Gastrocnemius medialis (tissue), 4 donors: ENCODE data around the gene COPS7A. TPM values are rescaled to one million over a fixed set of nuclear protein-coding genes. Genes with fewer than 3 reads are reported as not detected.

Experiments
- ATAC-seq, 2 donors: fragments of 150-250 bp; one replicate each; pipeline ENCODE4 v1.9.1; 2016
- DNase-seq, 2 donors: peaks; one replicate each; pipeline ENCODE4 v3.0.0-alpha.2; 2019
- H3K27ac ChIP-seq, 4 donors: fragments of 200-600 bp; sonication (generic); 1 replicate in 1 of 4; 2 replicates in 3 of 4; pipeline ENCODE4 v1.5.1; 2016 to 2018; ENCODE audit warnings: mild to moderate bottlenecking in 2 of 4, moderate library complexity in 1 of 4
- H3K27me3 ChIP-seq, 3 donors: fragments of 200-600 bp; sonication (generic) in 2 of 3; 1 replicate in 1 of 3; 2 replicates in 2 of 3; pipeline versions ENCODE4 v1.5.1 to v1.6.0; 2016 to 2019; ENCODE audit warnings: mild to moderate bottlenecking in 1 of 3, moderate library complexity in 1 of 3
- H3K36me3 ChIP-seq, 2 donors: fragments of 200-600 bp; sonication (generic) in 1 of 2; one replicate each; pipeline ENCODE4 v1.5.1; 2017 to 2018
- H3K4me1 ChIP-seq, 2 donors: fragments of 200-600 bp; sonication (generic) in 1 of 2; one replicate each; pipeline ENCODE4 v1.5.1; 2016 to 2017; ENCODE audit warnings: mild to moderate bottlenecking in 2 of 2
- H3K4me3 ChIP-seq, 4 donors: fragments of 200-600 bp; sonication (generic) in 3 of 4; 1 replicate in 1 of 4; 2 replicates in 3 of 4; pipeline ENCODE4 v1.5.1; 2016 to 2019; ENCODE audit warnings: mild to moderate bottlenecking in 2 of 4
- H3K9me3 ChIP-seq, 3 donors: fragments of 200-600 bp; sonication (generic) in 2 of 3; 1 replicate in 1 of 3; 2 replicates in 2 of 3; pipeline ENCODE4 v1.5.1; 2016 to 2019
- CTCF ChIP-seq, 5 experiments: fragments of 450-650 bp in 3 of 5; fragments of 200-600 bp in 2 of 5; sonication (generic) in 2 of 5; IDR thresholded peaks in 4 of 5; conservative IDR thresholded peaks in 1 of 5; 1 replicate in 4 of 5; 2 replicates in 1 of 5; pipeline ENCODE4 v1.5.1; 2016 to 2019; ENCODE audit warnings: antibody characterized with exemption in 5 of 5, mild to moderate bottlenecking in 3 of 5, moderate library complexity in 3 of 5
- POLR2A ChIP-seq, 2 donors: fragments of 450-650 bp; IDR thresholded peaks; one replicate each; pipeline ENCODE4 v1.6.1; 2017; ENCODE audit warnings: antibody characterized with exemption in 2 of 2, mild to moderate bottlenecking in 2 of 2, moderate library complexity in 2 of 2
- in situ Hi-C, 4 donors: fragments of 200-750 bp; cut with MboI; loops; one replicate each; pipeline versions ENCODE4 v1.15.0 to v1.8.0; 2017; ENCODE audit warnings: low sequenced_read_pairs in 4 of 4
- intact Hi-C: fragments of 100-400 bp; cut with DNase I; formaldehyde crosslinking; loops from one replicate; pipeline ENCODE4 v1.15.1; 2023; ENCODE audit warnings: low total_unique reads
- total RNA-seq, 4 donors: library from RNA; depleted of rRNA; stranded (reverse); fragments of >200 nt; gene quantifications; one replicate each; pipeline versions ENCODE4 v1.1.0 to v1.2.3, GENCODE V29; 2016

Gene COPS7A
- total RNA-seq, 4 donors from 2014 or later: 82.0 to 132 (median 99.0) TPM

- DNase-seq (peak in 1 of 2 donors; percentile 43), ATAC-seq (peak; percentile 3 to 4)
- TF ChIP-seq CTCF (IDR thresholded peaks at IDR 0.05 in 4 of 5, conservative IDR thresholded peaks at IDR 0.05 in 1 of 5) (peak in 1 of 5 experiments; percentile 25), POLR2A (IDR thresholded peaks at IDR 0.05) (no peak)
- Histone ChIP-seq H3K4me3 (peak overlapping the region; percentile 67 to 95 (median 92)), H3K27ac (peak overlapping the region; percentile 89 to 100 (median 98)), H3K9me3 (no peaks in the 10 kb centered on the region), H3K4me1 (peaks cover 10 to 12% of the 10 kb centered on the region in 2 donors), H3K36me3 (peaks cover 2 to 47% of the 10 kb centered on the region in 2 donors), H3K27me3 (no peaks in the 10 kb centered on the region)
- intact Hi-C loops: loop anchor here (5.0 kb wide), 2 partner anchors 75 to 265 kb away; partner anchors contain the start of genes LPCAT3 and P3H3
- in situ Hi-C loops: no loop called here
Observed at GRCh38 chr12:6752167-6752920, 28.5 kb downstream of the COPS7A start.

- no peaks in the 10 kb centered on the region for H3K9me3 ChIP-seq
- DNase-seq: peak; percentile 98 to 99
- peak within 1 kb of the TSS; percentile 67 to 95 (median 92) for H3K4me3 ChIP-seq
- peaks cover 2 to 39% of the 10 kb centered on the region in 2 donors for H3K36me3 ChIP-seq
- intact Hi-C loops (loop anchor here (1.0 to 5.0 kb wide), 8 partner anchors 13 to 264 kb away; partner anchors contain the start of genes CDCA3, COPS7A, LPCAT3 and P3H3), in situ Hi-C loops (no loop called here)
- H3K27ac ChIP-seq: peak within 1 kb of the TSS; percentile 89 to 100 (median 98)
- ATAC-seq: peak; percentile 95 to 97
- H3K27me3 ChIP-seq: no peaks in the 10 kb centered on the region
- H3K4me1 ChIP-seq: peaks cover 10 to 12% of the 10 kb centered on the region in 2 donors
- TF ChIP-seq CTCF (IDR thresholded peaks at IDR 0.05 in 4 of 5, conservative IDR thresholded peaks at IDR 0.05 in 1 of 5) (peak in 1 of 5 experiments; percentile 98), POLR2A (IDR thresholded peaks at IDR 0.05) (peak; percentile 93 to 94)
Observed at GRCh38 chr12:6752921-6753771, 29.3 kb downstream of the COPS7A start, which contains the start of gene MLF2. MLF2 (minus strand) TSS chr12:6753141; CDS start chr12:6752334, 807 bp downstream.

GRCh38 chr12:6753772-6754356 lies 30.0 kb downstream of the COPS7A start:
- no peaks in the 10 kb centered on the region for H3K9me3 ChIP-seq
- DNase-seq (no peak), ATAC-seq (no peak)
- intact Hi-C loops: loop anchor here (1.0 to 5.0 kb wide), 8 partner anchors 12 to 263 kb away; partner anchors contain the start of genes CDCA3, COPS7A, LPCAT3 and P3H3
- peak overlapping the region in 1 of 4 donors; percentile 94 for H3K4me3 ChIP-seq
- H3K4me1 ChIP-seq: peaks cover 10 to 12% of the 10 kb centered on the region in 2 donors
- TF ChIP-seq CTCF (IDR thresholded peaks at IDR 0.05 in 4 of 5, conservative IDR thresholded peaks at IDR 0.05 in 1 of 5) (peak; percentile 20 to 98 (median 97)), POLR2A (IDR thresholded peaks at IDR 0.05) (no peak)
- H3K36me3 ChIP-seq: peaks cover 2 to 32% of the 10 kb centered on the region in 2 donors
- H3K27ac ChIP-seq: peak overlapping the region; percentile 89 to 100 (median 98)
- H3K27me3 ChIP-seq: no peaks in the 10 kb centered on the region
- in situ Hi-C loops: no loop called here

- H3K4me3 ChIP-seq: no peak overlapping the region
- peak overlapping the region in 3 of 4 donors; percentile 97 to 100 (median 99) for H3K27ac ChIP-seq
- no peaks in the 10 kb centered on the region for H3K9me3 ChIP-seq
- peaks cover 2 to 26% of the 10 kb centered on the region in 2 donors for H3K36me3 ChIP-seq
- H3K27me3 ChIP-seq: no peaks in the 10 kb centered on the region
- intact Hi-C loops: loop anchor here (5.0 kb wide), 2 partner anchors 73 to 263 kb away; partner anchors contain the start of genes LPCAT3 and P3H3
- peaks cover 10 to 12% of the 10 kb centered on the region in 2 donors for H3K4me1 ChIP-seq
- in situ Hi-C loops: no loop called here
- no peak for ATAC-seq
- DNase-seq: no peak
- TF ChIP-seq CTCF (IDR thresholded peaks at IDR 0.05 in 4 of 5, conservative IDR thresholded peaks at IDR 0.05 in 1 of 5): no peak
- TF ChIP-seq POLR2A (IDR thresholded peaks at IDR 0.05): peak in 1 of 2 donors; percentile 6
Observed at GRCh38 chr12:6754411-6754810, 30.6 kb downstream of the COPS7A start.
